K562 (cell line): ENCODE results near the gene ALG14. TPM values are rescaled to one million over a fixed set of nuclear protein-coding genes. Genes with fewer than 3 reads are reported as not detected.

Experiments
- ARNT ChIP-seq, 2 experiments: fragments of 450-650 bp; IDR thresholded peaks; 2 replicates each; pipeline ENCODE4 v1.6.1; 2016; ENCODE audit warnings: mild to moderate bottlenecking in 1 of 2
- CCAR2 ChIP-seq: fragments of 200-400 bp; formaldehyde crosslinking; IDR thresholded peaks from 2 replicates; pipeline ENCODE4 v1.6.1; 2017; ENCODE audit warnings: mild to moderate bottlenecking, low read depth, low read length
- E2F1 ChIP-seq: sonication (generic); formaldehyde crosslinking; IDR thresholded peaks from 2 replicates; pipeline ENCODE4 v1.8.1; 2023; ENCODE audit warnings: mild to moderate bottlenecking, missing genetic modification reagents, moderate library complexity
- HOMEZ ChIP-seq: fragments of 250-450 bp; sonication (Bioruptor Pico); IDR thresholded peaks from 2 replicates; pipeline ENCODE4 v1.4.0; 2020; ENCODE audit warnings: mild to moderate bottlenecking, moderate library complexity
- NUFIP1 ChIP-seq: fragments of 450-650 bp; IDR thresholded peaks from 2 replicates; pipeline ENCODE4 v1.6.1; 2018; ENCODE audit not compliant: partially characterized antibody
- SMARCC2 ChIP-seq: fragments of 450-650 bp; IDR thresholded peaks from 2 replicates; pipeline ENCODE4 v1.6.1; 2017; ENCODE audit warnings: antibody characterized with exemption, moderate library complexity, mild to moderate bottlenecking, low read depth
- TRIM28 ChIP-seq: fragments of 450-650 bp; IDR thresholded peaks from 2 replicates; pipeline ENCODE4 v1.6.1; 2017
- ZC3H4 ChIP-seq: sonication (generic); formaldehyde crosslinking; IDR thresholded peaks from 2 replicates; pipeline ENCODE4 v1.9.0; 2021; ENCODE audit warnings: missing genetic modification reagents, borderline replicate concordance
- ZNF518B ChIP-seq: fragments of 250-450 bp; sonication (Bioruptor Pico); IDR thresholded peaks from 2 replicates; pipeline ENCODE4 v1.5.0; 2021; ENCODE audit warnings: mild to moderate bottlenecking, moderate library complexity
- ZNF639 ChIP-seq, 2 experiments: fragments of 200-800 bp in 1 of 2; sonication (Bioruptor generic) in 1 of 2; sonication (generic) in 1 of 2; formaldehyde crosslinking in 1 of 2; IDR thresholded peaks in 1 of 2; conservative IDR thresholded peaks in 1 of 2; 2 replicates each; pipeline versions ENCODE4 v1.5.0 to v1.6.1; 2016 to 2020; ENCODE audit warnings: missing compliant biosample characterization in 1 of 2, missing genetic modification characterization in 1 of 2, missing genetic modification reagents in 1 of 2
- ZZZ3 ChIP-seq: fragments of 450-650 bp; IDR thresholded peaks from 2 replicates; pipeline ENCODE4 v1.6.1; 2016; ENCODE audit warnings: antibody characterized with exemption, mild to moderate bottlenecking, moderate library complexity
- polyA plus RNA-seq, 8 experiments: library from polyadenylated mRNA; depleted of rRNA in 4 of 8; stranded (reverse) in 5 of 8; unstranded in 3 of 8; fragments of >200 nt; fragmentation: Nextera tagmentation in 2 of 8; fragmentation: Illumina TruSeq in 1 of 8; extraction: Ambion mirVana in 2 of 8; extraction: Trizol in 1 of 8; gene quantifications; 2 replicates each; pipeline versions ENCODE4 v1.2.1 to v1.2.3, GENCODE V29; 2011 to 2014; ENCODE audit warnings: inconsistent platforms in 1 of 8, missing spikeins in 1 of 8
- total RNA-seq, 7 experiments: library from RNA; depleted of rRNA in 6 of 7; stranded (reverse); fragments of >200 nt in 6 of 7; fragmentation: Illumina TruSeq in 2 of 7; extraction: Trizol in 2 of 7; gene quantifications; 2 replicates each; pipeline versions ENCODE4 v1.2.1 to v1.2.3, GENCODE V29; 2011 to 2021; ENCODE audit warnings: low replicate concordance in 1 of 7
- TF ChIP-seq, protein P1 (sequence below): fragments of 250-450 bp; sonication (Bioruptor Pico); IDR thresholded peaks from 2 replicates; pipeline ENCODE4 v1.5.0; 2022; ENCODE audit warnings: mild to moderate bottlenecking
- TF ChIP-seq, protein P2 (sequence below): IDR thresholded peaks from 3 replicates; pipeline ENCODE4 v1.6.1; 2011; ENCODE audit warnings: borderline replicate concordance, mild to moderate bottlenecking; ENCODE audit not compliant: insufficient read length, insufficient read depth
- TF ChIP-seq, protein P3 (sequence below): fragments of 450-650 bp; formaldehyde crosslinking; IDR thresholded peaks from 2 replicates; pipeline ENCODE4 v1.4.0; 2020; ENCODE audit warnings: mild to moderate bottlenecking, moderate library complexity

The ALG14 gene
- total and polyA plus RNA-seq, 9 of the 15 experiments (the other 6 are each of a cell fraction or from before 2014, with no cell fraction given): 2.8 to 16.2 (median 4.9) TPM

- TF ChIP-seq, protein P1, sequence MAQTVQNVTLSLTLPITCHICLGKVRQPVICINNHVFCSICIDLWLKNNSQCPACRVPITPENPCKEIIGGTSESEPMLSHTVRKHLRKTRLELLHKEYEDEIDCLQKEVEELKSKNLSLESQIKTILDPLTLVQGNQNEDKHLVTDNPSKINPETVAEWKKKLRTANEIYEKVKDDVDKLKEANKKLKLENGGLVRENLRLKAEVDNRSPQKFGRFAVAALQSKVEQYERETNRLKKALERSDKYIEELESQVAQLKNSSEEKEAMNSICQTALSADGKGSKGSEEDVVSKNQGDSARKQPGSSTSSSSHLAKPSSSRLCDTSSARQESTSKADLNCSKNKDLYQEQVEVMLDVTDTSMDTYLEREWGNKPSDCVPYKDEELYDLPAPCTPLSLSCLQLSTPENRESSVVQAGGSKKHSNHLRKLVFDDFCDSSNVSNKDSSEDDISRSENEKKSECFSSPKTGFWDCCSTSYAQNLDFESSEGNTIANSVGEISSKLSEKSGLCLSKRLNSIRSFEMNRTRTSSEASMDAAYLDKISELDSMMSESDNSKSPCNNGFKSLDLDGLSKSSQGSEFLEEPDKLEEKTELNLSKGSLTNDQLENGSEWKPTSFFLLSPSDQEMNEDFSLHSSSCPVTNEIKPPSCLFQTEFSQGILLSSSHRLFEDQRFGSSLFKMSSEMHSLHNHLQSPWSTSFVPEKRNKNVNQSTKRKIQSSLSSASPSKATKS: no peak
- TF ChIP-seq E2F1 (no peak), NUFIP1 (no peak), TRIM28 (no peak), CCAR2 (no peak), ARNT (IDR thresholded peaks at IDR 0.05) (no peak), ZNF518B (CRISPR knock-in tag) (no peak), SMARCC2 (no peak), ZZZ3 (no peak), ZC3H4 (CRISPR knock-in tag) (no peak), ZNF639 (CRISPR knock-in tag; conservative IDR thresholded peaks at IDR 0.05 in 1 of 2, IDR thresholded peaks at IDR 0.05 in 1 of 2) (no peak), HOMEZ (CRISPR knock-in tag) (no peak)
- TF ChIP-seq, protein P2, sequence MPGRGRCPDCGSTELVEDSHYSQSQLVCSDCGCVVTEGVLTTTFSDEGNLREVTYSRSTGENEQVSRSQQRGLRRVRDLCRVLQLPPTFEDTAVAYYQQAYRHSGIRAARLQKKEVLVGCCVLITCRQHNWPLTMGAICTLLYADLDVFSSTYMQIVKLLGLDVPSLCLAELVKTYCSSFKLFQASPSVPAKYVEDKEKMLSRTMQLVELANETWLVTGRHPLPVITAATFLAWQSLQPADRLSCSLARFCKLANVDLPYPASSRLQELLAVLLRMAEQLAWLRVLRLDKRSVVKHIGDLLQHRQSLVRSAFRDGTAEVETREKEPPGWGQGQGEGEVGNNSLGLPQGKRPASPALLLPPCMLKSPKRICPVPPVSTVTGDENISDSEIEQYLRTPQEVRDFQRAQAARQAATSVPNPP: no peak
- TF ChIP-seq, protein P3, sequence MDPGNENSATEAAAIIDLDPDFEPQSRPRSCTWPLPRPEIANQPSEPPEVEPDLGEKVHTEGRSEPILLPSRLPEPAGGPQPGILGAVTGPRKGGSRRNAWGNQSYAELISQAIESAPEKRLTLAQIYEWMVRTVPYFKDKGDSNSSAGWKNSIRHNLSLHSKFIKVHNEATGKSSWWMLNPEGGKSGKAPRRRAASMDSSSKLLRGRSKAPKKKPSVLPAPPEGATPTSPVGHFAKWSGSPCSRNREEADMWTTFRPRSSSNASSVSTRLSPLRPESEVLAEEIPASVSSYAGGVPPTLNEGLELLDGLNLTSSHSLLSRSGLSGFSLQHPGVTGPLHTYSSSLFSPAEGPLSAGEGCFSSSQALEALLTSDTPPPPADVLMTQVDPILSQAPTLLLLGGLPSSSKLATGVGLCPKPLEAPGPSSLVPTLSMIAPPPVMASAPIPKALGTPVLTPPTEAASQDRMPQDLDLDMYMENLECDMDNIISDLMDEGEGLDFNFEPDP: no peak
Measured at GRCh38 chr1:95116580-95117206, 43.9 kb upstream of the ALG14 start (continued).
